Measurements from ENCODE around the gene MYZAP. TPM values are rescaled to one million over a fixed set of nuclear protein-coding genes. Genes with fewer than 3 reads are reported as not detected.

Gene MYZAP
- total and polyA plus RNA-seq, 2 of the 8 experiments (the other 6 are each of a cell fraction or from before 2014, with no cell fraction given): 0.41 to 0.65 TPM

DNA sequence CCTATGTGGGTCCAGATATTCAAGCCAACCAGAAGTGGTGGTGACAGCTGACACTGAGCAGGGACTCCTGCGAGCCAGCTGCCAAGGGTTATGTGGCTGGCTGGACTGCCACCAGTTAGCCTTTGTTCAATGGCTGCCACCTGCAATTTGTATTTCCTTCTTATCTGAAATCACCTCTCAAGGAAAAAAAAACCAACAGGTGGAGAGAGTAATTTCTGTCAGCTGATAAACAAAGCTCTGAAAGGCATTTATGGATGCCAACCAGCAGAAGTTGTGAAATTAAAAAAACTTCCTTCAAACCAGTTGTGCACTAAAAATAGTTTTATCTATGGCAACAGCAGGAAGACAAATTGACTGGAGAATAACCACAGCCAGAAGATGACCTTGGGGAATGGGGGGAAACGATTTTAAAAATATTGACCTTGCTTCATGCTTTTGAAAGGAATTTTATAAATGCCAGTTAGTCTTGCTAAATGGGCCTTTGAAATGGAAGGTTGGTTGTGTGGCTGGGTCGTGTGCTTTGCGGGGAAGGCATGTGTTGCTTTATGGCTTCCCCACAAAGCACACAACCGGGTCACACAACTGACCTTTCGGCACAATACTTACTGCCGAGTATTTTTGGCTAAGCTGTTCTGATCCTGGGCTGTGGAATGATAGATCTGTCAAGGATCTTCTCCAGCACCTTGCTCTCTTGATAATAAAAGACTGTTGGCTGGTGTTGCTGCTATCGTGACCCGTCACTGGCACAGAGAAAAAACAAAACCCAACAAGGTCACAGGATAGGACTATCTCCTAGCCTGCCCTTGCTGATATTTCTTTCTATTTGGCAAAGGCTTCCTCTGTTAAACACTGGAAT, 3.5 kb downstream of the MYZAP start (continued):
- no peak for TF ChIP-seq RAD21 (IDR thresholded peaks at IDR 0.05 in 1 of 2, conservative IDR thresholded peaks at IDR 0.05 in 1 of 2; ENCODE audit: low read depth in 2 of 2, low read length in 2 of 2)
- no peak for TF ChIP-seq CBX8 (IDR thresholded peaks at IDR 0.05; ENCODE audit: borderline replicate concordance, low read depth, low read length)
- TF ChIP-seq NRF1 (IDR thresholded peaks at IDR 0.05; ENCODE audit: low read depth, low read length): no peak
- no peak for TF ChIP-seq JUND (IDR thresholded peaks at IDR 0.05; ENCODE audit: low read length)

Measured in H1 (cell line).